Small intestine (tissue), 7 donors: Measurements from ENCODE around the gene SLC6A18. TPM values are rescaled to one million over a fixed set of nuclear protein-coding genes. Genes with fewer than 3 reads are reported as not detected.
A peak's percentile ranks its signal among the peaks of the same experiment; 100 is the strongest.

ENCODE experiments used
- DNase-seq, 2 donors: peaks; one replicate each; pipeline versions ENCODE4 v3.0.0 to v3.0.0-alpha.2; 2013
- FAIRE-seq: peaks from 2 replicates; lab custom pipeline; 2012; peaks lifted over from hg19 to GRCh38; lab: Jason Lieb, UNC
- H3K27ac ChIP-seq, 3 donors: one replicate each; pipeline ENCODE4 v1.5.1; 2013; ENCODE audit warnings: low read length in 2 of 3, mild to moderate bottlenecking in 2 of 3, control low read depth in 1 of 3, inconsistent platforms in 1 of 3, low read depth in 1 of 3, moderate library complexity in 1 of 3
- H3K27me3 ChIP-seq, 3 donors: one replicate each; pipeline ENCODE4 v1.6.1; 2013; ENCODE audit warnings: low read length in 3 of 3, inconsistent platforms in 1 of 3; ENCODE audit not compliant: control insufficient read depth in 3 of 3, insufficient read depth in 3 of 3
- H3K36me3 ChIP-seq, 3 donors: one replicate each; pipeline ENCODE4 v1.6.1; 2013; ENCODE audit warnings: low read length in 3 of 3, inconsistent platforms in 1 of 3, low read depth in 1 of 3, mild to moderate bottlenecking in 1 of 3, moderate library complexity in 1 of 3; ENCODE audit not compliant: control insufficient read depth in 3 of 3, insufficient read depth in 2 of 3
- H3K4me1 ChIP-seq, 3 donors: one replicate each; pipeline ENCODE4 v1.6.1; 2013; ENCODE audit warnings: low read length in 2 of 3, inconsistent platforms in 1 of 3, low read depth in 1 of 3, mild to moderate bottlenecking in 1 of 3, moderate library complexity in 1 of 3; ENCODE audit not compliant: control insufficient read depth in 3 of 3, insufficient read depth in 2 of 3
- H3K4me3 ChIP-seq, 3 donors: one replicate each; pipeline ENCODE4 v1.5.1; 2013; ENCODE audit warnings: low read length in 3 of 3, control low read depth in 1 of 3, inconsistent platforms in 1 of 3, low read depth in 1 of 3, mild to moderate bottlenecking in 1 of 3, moderate library complexity in 1 of 3
- H3K9me3 ChIP-seq, 2 donors: one replicate each; pipeline ENCODE4 v1.6.1; 2013; ENCODE audit warnings: low read depth in 1 of 2, low read length in 1 of 2; ENCODE audit not compliant: control insufficient read depth in 2 of 2, insufficient read depth in 1 of 2
- WGBS, 3 donors: extraction: QIAGEN DNeasy Blood & Tissue Kit; methylation state at CpG; one replicate each; pipeline ENCODE4 v1.1.7; 2013; 5-methylcytosine and 5-hydroxymethylcytosine counted together
- polyA plus RNA-seq, 4 donors: library from polyadenylated mRNA; stranded (reverse) in 3 of 4; unstranded in 1 of 4; fragments of 200-250 nt in 3 of 4; fragments of 120-200 nt in 1 of 4; gene quantifications; one replicate each; pipeline versions ENCODE4 v1.2.1 to v1.2.3, GENCODE V29; 2013
- donor health status: healthy with polysubstance abuse.
- donor health status: control.
- donor health status: control.
- donor health status: Bipolar disorder and iron deficiency.
- donor health status: healthy.

The SLC6A18 gene
- polyA plus RNA-seq, 4 donors: 0.04 TPM; not detected in 2

DNA sequence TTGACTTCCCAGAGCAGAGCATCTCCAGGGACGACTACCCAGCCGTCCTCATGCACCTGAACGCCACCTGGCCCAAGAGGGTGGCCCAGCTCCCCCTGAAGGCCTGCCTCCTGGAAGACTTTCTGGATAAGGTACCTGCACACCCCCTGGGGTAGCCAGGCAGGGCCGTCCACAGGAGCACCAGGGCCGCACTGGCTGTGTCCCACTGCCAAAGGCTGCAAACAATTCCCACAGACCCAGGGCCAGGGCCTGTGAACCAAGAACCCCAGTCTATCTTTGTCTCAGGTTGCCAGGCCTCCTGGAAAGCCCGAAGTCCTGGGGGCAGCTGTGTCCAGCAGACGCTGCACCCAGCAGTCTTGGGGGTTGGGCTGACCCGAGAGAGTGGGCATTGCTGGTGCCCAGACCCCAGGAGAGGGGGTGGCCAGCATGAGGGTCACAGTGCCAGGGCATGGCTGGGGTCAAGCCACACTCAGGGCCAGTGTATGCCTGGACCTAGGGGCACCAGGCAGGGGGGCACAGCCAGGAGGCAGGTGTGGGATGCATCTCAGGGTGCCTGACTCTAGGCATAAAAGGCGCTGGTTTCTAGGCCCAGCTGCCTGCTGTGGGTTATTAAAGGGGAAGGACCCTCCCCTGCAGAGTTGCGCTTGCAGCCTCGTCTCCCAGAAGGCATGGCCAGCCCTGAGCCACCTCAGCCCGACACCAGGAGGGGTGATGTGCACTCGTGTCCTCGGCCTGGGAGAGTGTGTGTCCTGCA lies 17.7 kb downstream of the SLC6A18 start:
- peaks cover 0 to 28% (median under 1%) of the 10 kb centered on the region in 3 donors for H3K27me3 ChIP-seq
- peaks cover 0 to 37% (median 5%) of the 10 kb centered on the region in 3 donors for H3K4me1 ChIP-seq
- H3K27ac ChIP-seq: no peak overlapping the region
- H3K9me3 ChIP-seq: peaks cover 0 to 8% of the 10 kb centered on the region in 2 donors
- 81 to 93% (median 82%) methylated on average over 14 of the region's 14 CpGs for WGBS, 3 donors
- peaks cover 0 to under 1% (median 0%) of the 10 kb centered on the region in 3 donors for H3K36me3 ChIP-seq
- FAIRE-seq (no peak), DNase-seq (no peak)
- H3K4me3 ChIP-seq: no peak overlapping the region

- H3K36me3 ChIP-seq: no peaks in the 10 kb centered on the region
- DNase-seq: no peak
- WGBS, 3 donors: 54 to 75% (median 66%) methylated on average over 27 to 33 of the region's 33 CpGs
- peaks cover 0 to 32% (median 5%) of the 10 kb centered on the region in 3 donors for H3K4me1 ChIP-seq
- no peak for FAIRE-seq
- H3K27me3 ChIP-seq: peaks cover 0 to 28% (median 3%) of the 10 kb centered on the region in 3 donors
- H3K4me3 ChIP-seq: no peak overlapping the region
- H3K27ac ChIP-seq: no peak overlapping the region
- peaks cover 0 to 7% of the 10 kb centered on the region in 2 donors for H3K9me3 ChIP-seq
These were observed 18.4 kb downstream of the SLC6A18 start for GRCh38 chr5:1243487-1244130.

DNA sequence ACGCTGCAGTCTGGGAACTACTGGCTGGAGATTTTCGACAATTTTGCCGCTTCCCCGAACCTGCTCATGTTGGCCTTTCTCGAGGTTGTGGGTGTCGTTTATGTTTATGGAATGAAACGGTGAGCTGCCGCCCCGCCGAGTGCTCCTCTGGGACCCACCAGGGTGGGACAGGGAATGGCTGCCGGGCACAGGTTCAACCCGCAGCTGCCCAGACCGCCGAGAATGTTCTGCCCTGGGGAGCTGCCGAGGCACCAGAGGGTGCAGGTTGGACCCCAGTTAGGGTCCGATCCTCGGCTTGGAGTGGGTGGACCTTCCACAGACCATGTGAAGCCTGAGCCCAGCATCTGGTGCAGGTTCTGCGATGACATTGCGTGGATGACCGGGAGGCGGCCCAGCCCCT lies 19.1 kb downstream of the SLC6A18 start:
- Histone ChIP-seq H3K9me3 (peaks cover 0 to under 1% of the 10 kb centered on the region in 2 donors), H3K27me3 (peaks cover 0 to 28% (median 3%) of the 10 kb centered on the region in 3 donors), H3K4me3 (no peak overlapping the region), H3K4me1 (peaks cover 0 to 26% (median 3%) of the 10 kb centered on the region in 3 donors), H3K27ac (no peak overlapping the region), H3K36me3 (no peaks in the 10 kb centered on the region)
- FAIRE-seq: no peak
- no peak for DNase-seq
- 70 to 78% (median 73%) methylated on average over 21 of the region's 21 CpGs for WGBS, 3 donors

DNA sequence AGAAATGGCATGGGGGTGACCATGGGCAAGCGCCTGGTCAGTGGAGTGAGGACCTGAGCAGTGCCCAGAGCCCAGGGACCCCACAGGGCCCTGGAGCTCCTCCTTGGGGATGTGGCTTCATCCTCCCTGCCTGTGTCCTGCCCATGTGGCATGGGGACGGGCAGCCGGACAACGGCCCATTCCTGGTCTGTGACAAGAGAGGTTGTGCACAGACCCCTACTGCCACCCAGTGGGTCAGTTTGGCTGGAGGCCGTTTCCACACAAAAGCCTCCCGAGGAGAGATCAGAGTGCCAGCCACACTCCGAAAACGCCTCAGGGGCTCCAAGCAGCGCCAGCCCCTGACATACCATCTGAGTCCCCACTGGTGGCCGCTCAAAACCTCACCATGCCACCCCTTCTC lies 19.8 kb downstream of the SLC6A18 start:
- Histone ChIP-seq H3K4me3 (no peak overlapping the region), H3K27me3 (peaks cover 0 to 28% (median 3%) of the 10 kb centered on the region in 3 donors), H3K36me3 (no peaks in the 10 kb centered on the region), H3K4me1 (peaks cover 0 to 22% (median 2%) of the 10 kb centered on the region in 3 donors), H3K9me3 (no peaks in the 10 kb centered on the region), H3K27ac (no peak overlapping the region)
- FAIRE-seq (no peak), DNase-seq (peak in 1 of 2 donors; percentile 18)
- WGBS, 3 donors: 59 to 62% (median 60%) methylated on average over 10 of the region's 10 CpGs

GRCh38 chr5:1245905-1246576 lies 20.9 kb downstream of the SLC6A18 start:
- 22 to 51% (median 34%) methylated on average over 43 to 58 of the region's 58 CpGs for WGBS, 3 donors
- DNase-seq (no peak), FAIRE-seq (no peak)

DNA sequence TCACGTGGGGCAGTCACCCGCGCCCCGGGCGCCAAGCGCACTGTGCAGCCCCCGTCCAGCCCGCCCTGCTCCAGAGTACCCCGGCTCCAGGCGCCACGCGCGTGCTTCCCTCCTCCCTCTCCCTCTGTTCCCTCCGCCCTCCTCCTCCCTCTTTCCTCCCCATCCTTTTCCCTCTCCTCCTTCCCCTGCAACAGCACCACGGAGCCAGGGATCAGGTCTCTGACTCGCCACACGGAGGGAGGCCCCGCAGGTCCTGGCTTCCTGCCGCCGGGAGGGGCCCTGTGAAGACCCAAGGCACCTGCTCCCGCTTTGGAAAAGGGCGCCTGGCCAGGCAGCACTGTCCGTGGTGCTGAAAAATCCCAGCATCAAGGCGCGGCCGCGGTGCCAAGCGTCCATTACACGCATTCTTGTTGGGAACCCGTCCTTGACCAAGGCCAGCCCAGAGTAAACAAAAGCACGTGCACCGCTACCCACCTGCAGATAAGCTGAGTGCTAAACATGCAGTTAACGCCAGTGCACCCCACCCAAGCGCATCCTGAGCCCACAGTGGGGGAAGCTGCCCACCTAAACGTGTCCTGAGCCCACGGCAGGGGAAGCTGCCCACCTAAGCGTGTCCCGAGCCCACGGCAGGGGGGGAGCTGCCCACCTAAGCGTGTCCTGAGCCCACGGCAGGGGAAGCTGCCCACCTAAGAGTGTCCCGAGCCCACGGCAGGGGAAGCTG lies 21.7 kb downstream of the SLC6A18 start:
- Histone ChIP-seq H3K27ac (no peak overlapping the region), H3K4me1 (peaks cover 0 to 27% (median 0%) of the 10 kb centered on the region in 3 donors), H3K36me3 (no peaks in the 10 kb centered on the region), H3K4me3 (no peak overlapping the region), H3K9me3 (no peaks in the 10 kb centered on the region), H3K27me3 (peaks cover 0 to 28% (median 3%) of the 10 kb centered on the region in 3 donors)
- DNase-seq: peak; percentile 52 to 91
- FAIRE-seq: no peak
- 17 to 23% (median 23%) methylated on average over 39 to 43 of the region's 43 CpGs for WGBS, 3 donors

More at GRCh38 chr5:1245905-1246576, 20.9 kb downstream of the SLC6A18 start:
- Histone ChIP-seq H3K27ac (no peak overlapping the region), H3K27me3 (peaks cover 0 to 28% (median 3%) of the 10 kb centered on the region in 3 donors), H3K4me3 (no peak overlapping the region), H3K4me1 (peaks cover 0 to 25% (median 0%) of the 10 kb centered on the region in 3 donors), H3K36me3 (no peaks in the 10 kb centered on the region), H3K9me3 (no peaks in the 10 kb centered on the region)

GRCh38 chr5:1247811-1248210 lies 22.6 kb downstream of the SLC6A18 start:
- Histone ChIP-seq H3K27me3 (peaks cover 0 to 28% (median 3%) of the 10 kb centered on the region in 3 donors), H3K27ac (no peak overlapping the region), H3K4me1 (peaks cover 0 to 32% (median 0%) of the 10 kb centered on the region in 3 donors), H3K9me3 (no peaks in the 10 kb centered on the region), H3K4me3 (no peak overlapping the region), H3K36me3 (peaks cover 0 to under 1% (median 0%) of the 10 kb centered on the region in 3 donors)
- 79 to 86% (median 79%) methylated on average over 6 of the region's 6 CpGs for WGBS, 3 donors
- DNase-seq (no peak), FAIRE-seq (no peak)
